Prostate gland (tissue), 2 donors: Measurements from ENCODE around the gene OR51T1.

Source experiments
- POLR2A ChIP-seq: fragments of 450-650 bp; IDR thresholded peaks from one replicate; pipeline ENCODE4 v1.6.1; 2016; ENCODE audit warnings: antibody characterized with exemption, mild to moderate bottlenecking
- TF ChIP-seq, protein P1 (sequence below), 4 experiments: fragments of 200-600 bp in 2 of 4; fragments of 450-650 bp in 2 of 4; sonication (generic) in 2 of 4; IDR thresholded peaks; 1 replicate in 3 of 4; 2 replicates in 1 of 4; pipeline ENCODE4 v1.5.1; 2016 to 2019; ENCODE audit warnings: antibody characterized with exemption in 4 of 4, mild to moderate bottlenecking in 2 of 4, moderate library complexity in 2 of 4

DNA sequence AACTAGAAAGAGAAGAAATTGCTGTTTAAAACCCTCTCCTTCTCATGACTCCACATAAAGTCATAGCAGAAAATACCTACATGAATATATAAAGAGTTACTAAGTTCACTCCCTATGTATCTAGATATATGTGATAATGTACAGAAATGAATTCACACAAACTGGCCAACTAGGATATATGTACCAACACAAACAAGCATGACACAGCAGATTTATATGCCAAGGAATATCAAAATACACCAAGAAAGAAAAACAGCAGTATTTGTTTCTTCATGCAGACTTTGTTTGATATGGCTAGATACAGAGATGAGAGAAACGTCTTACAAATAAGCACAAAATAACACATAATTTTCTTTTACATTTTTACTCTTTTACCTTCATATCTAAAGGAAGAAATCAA lies 40.6 kb downstream of the OR51T1 start:
- TF ChIP-seq, protein P1, sequence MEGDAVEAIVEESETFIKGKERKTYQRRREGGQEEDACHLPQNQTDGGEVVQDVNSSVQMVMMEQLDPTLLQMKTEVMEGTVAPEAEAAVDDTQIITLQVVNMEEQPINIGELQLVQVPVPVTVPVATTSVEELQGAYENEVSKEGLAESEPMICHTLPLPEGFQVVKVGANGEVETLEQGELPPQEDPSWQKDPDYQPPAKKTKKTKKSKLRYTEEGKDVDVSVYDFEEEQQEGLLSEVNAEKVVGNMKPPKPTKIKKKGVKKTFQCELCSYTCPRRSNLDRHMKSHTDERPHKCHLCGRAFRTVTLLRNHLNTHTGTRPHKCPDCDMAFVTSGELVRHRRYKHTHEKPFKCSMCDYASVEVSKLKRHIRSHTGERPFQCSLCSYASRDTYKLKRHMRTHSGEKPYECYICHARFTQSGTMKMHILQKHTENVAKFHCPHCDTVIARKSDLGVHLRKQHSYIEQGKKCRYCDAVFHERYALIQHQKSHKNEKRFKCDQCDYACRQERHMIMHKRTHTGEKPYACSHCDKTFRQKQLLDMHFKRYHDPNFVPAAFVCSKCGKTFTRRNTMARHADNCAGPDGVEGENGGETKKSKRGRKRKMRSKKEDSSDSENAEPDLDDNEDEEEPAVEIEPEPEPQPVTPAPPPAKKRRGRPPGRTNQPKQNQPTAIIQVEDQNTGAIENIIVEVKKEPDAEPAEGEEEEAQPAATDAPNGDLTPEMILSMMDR (IDR thresholded peaks at IDR 0.05), result no peak
- no peak for TF ChIP-seq POLR2A
